Astrocyte (in vitro differentiated cells and primary cell): ENCODE measurements around the gene CDC20. TPM values are rescaled to one million over a fixed set of nuclear protein-coding genes. Genes with fewer than 3 reads are reported as not detected.

Experiments
- DNase-seq: peaks from one replicate; pipeline ENCODE4 v3.0.0-alpha.2; 2010; ENCODE audit warnings: low read depth
- FAIRE-seq: peaks from 2 replicates; lab custom pipeline; 2011; peaks lifted over from hg19 to GRCh38; lab: Jason Lieb, UNC
- H2AFZ ChIP-seq: 2 replicates; pipeline ENCODE4 v1.6.0; 2012; ENCODE audit warnings: low read depth, low read length, inconsistent platforms
- H3K27ac ChIP-seq: 2 replicates; pipeline ENCODE4 v1.5.1; 2011; ENCODE audit warnings: low read depth, low read length, inconsistent platforms
- H3K27me3 ChIP-seq: 2 replicates; pipeline ENCODE4 v1.6.0; 2011; ENCODE audit warnings: low read length, inconsistent platforms; ENCODE audit not compliant: insufficient read depth
- H3K36me3 ChIP-seq: 2 replicates; pipeline ENCODE4 v1.5.1; 2011; ENCODE audit warnings: low read length, inconsistent platforms; ENCODE audit not compliant: insufficient read depth
- H3K4me1 ChIP-seq: 2 replicates; pipeline ENCODE4 v1.5.1; 2011; ENCODE audit warnings: low read length, inconsistent platforms; ENCODE audit not compliant: insufficient read depth
- H3K4me2 ChIP-seq: 2 replicates; pipeline ENCODE4 v1.6.0; 2012; ENCODE audit warnings: low read length, inconsistent platforms
- H3K4me3 ChIP-seq: 2 replicates; pipeline ENCODE4 v1.5.1; 2011; ENCODE audit warnings: low read depth, mild to moderate bottlenecking, low read length, inconsistent platforms; ENCODE audit not compliant: insufficient read depth
- H3K79me2 ChIP-seq: 2 replicates; pipeline ENCODE4 v1.6.0; 2012; ENCODE audit warnings: mild to moderate bottlenecking, low read length, inconsistent platforms; ENCODE audit not compliant: insufficient read depth
- H3K9ac ChIP-seq: 2 replicates; pipeline ENCODE4 v1.6.0; 2012; ENCODE audit warnings: mild to moderate bottlenecking, low read length, inconsistent platforms
- H3K9me3 ChIP-seq: 2 replicates; pipeline ENCODE4 v1.5.1; 2012; ENCODE audit warnings: low read depth, mild to moderate bottlenecking, low read length, inconsistent platforms; ENCODE audit not compliant: insufficient read depth
- H4K20me1 ChIP-seq: 2 replicates; pipeline ENCODE4 v1.6.0; 2012; ENCODE audit warnings: low read length, inconsistent platforms; ENCODE audit not compliant: insufficient read depth
- H3K27ac Mint-ChIP-seq: one replicate; pipeline ENCODE4 v1.8.0; 2021; ENCODE audit warnings: mild to moderate bottlenecking, mixed read lengths; ENCODE audit not compliant: unreplicated experiment
- H3K27me3 Mint-ChIP-seq: one replicate; pipeline ENCODE4 v1.8.0; 2021; ENCODE audit warnings: low read depth, mixed read lengths; ENCODE audit not compliant: unreplicated experiment
- H3K36me3 Mint-ChIP-seq: one replicate; pipeline ENCODE4 v1.8.0; 2021; ENCODE audit warnings: low read depth, mixed read lengths; ENCODE audit not compliant: unreplicated experiment
- H3K4me1 Mint-ChIP-seq: one replicate; pipeline ENCODE4 v1.8.0; 2021; ENCODE audit warnings: low read depth, mixed read lengths; ENCODE audit not compliant: unreplicated experiment
- H3K4me3 Mint-ChIP-seq: one replicate; pipeline ENCODE4 v1.8.0; 2021; ENCODE audit warnings: mild to moderate bottlenecking, moderate library complexity, mixed read lengths; ENCODE audit not compliant: unreplicated experiment
- H3K9me3 Mint-ChIP-seq: one replicate; pipeline ENCODE4 v1.8.0; 2021; ENCODE audit warnings: mild to moderate bottlenecking, mixed read lengths; ENCODE audit not compliant: unreplicated experiment
- EZH2 ChIP-seq: IDR thresholded peaks from 2 replicates; pipeline ENCODE4 v1.6.1; 2012; ENCODE audit warnings: mild to moderate bottlenecking, low read length, inconsistent platforms; ENCODE audit not compliant: insufficient read depth
- total RNA-seq: library from RNA; stranded (reverse); gene quantifications from 2 replicates; pipeline ENCODE4 v1.2.1, GENCODE V29; 2021
- TF ChIP-seq, protein P1 (sequence below): IDR thresholded peaks from 2 replicates; pipeline ENCODE4 v1.5.1; 2011; ENCODE audit warnings: low read depth, mild to moderate bottlenecking, inconsistent platforms, low read length, moderate library complexity; ENCODE audit not compliant: insufficient read depth

CDC20 gene
- total RNA-seq, 1 donor from 2014 or later: 14.5 TPM

DNA sequence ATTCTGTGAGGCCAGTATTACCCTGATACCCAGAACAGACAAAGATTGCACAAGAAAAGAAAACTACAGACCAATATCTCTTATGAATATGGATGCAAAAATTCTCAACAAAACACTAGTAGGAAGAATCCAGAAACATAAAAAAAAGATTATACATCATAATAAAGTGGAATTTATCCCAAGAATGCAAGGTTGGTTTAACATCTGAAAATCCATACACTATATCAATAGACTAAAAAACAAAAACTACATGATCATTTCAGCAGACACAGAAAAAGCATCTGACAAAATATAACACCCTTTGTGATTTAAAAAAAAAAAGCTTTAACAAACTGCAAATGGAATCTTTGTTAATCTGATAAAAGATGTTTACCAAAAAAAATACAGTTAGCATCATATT is 33.4 kb upstream of the CDC20 start:
- no peak overlapping the region for H3K27ac Mint-ChIP-seq
- Histone ChIP-seq H3K4me1 (peaks cover 9% of the 10 kb centered on the region), H4K20me1 (no peaks in the 10 kb centered on the region), H3K27me3 (no peaks in the 10 kb centered on the region), H3K9ac (no peak overlapping the region), H3K79me2 (no peaks in the 10 kb centered on the region), H3K36me3 (no peaks in the 10 kb centered on the region), H3K4me2 (no peak overlapping the region), H3K27ac (no peak overlapping the region), H2AFZ (no peak overlapping the region), H3K9me3 (no peaks in the 10 kb centered on the region), H3K4me3 (no peak overlapping the region)
- peaks cover 6% of the 10 kb centered on the region for H3K36me3 Mint-ChIP-seq
- FAIRE-seq (no peak), DNase-seq (no peak)
- H3K4me3 Mint-ChIP-seq: no peak overlapping the region
- peaks cover 9% of the 10 kb centered on the region for H3K9me3 Mint-ChIP-seq
- peaks cover 2% of the 10 kb centered on the region for H3K27me3 Mint-ChIP-seq
- TF ChIP-seq, protein P1, sequence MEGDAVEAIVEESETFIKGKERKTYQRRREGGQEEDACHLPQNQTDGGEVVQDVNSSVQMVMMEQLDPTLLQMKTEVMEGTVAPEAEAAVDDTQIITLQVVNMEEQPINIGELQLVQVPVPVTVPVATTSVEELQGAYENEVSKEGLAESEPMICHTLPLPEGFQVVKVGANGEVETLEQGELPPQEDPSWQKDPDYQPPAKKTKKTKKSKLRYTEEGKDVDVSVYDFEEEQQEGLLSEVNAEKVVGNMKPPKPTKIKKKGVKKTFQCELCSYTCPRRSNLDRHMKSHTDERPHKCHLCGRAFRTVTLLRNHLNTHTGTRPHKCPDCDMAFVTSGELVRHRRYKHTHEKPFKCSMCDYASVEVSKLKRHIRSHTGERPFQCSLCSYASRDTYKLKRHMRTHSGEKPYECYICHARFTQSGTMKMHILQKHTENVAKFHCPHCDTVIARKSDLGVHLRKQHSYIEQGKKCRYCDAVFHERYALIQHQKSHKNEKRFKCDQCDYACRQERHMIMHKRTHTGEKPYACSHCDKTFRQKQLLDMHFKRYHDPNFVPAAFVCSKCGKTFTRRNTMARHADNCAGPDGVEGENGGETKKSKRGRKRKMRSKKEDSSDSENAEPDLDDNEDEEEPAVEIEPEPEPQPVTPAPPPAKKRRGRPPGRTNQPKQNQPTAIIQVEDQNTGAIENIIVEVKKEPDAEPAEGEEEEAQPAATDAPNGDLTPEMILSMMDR: no peak
- no peak for TF ChIP-seq EZH2
- H3K4me1 Mint-ChIP-seq: peaks cover 9% of the 10 kb centered on the region

DNA sequence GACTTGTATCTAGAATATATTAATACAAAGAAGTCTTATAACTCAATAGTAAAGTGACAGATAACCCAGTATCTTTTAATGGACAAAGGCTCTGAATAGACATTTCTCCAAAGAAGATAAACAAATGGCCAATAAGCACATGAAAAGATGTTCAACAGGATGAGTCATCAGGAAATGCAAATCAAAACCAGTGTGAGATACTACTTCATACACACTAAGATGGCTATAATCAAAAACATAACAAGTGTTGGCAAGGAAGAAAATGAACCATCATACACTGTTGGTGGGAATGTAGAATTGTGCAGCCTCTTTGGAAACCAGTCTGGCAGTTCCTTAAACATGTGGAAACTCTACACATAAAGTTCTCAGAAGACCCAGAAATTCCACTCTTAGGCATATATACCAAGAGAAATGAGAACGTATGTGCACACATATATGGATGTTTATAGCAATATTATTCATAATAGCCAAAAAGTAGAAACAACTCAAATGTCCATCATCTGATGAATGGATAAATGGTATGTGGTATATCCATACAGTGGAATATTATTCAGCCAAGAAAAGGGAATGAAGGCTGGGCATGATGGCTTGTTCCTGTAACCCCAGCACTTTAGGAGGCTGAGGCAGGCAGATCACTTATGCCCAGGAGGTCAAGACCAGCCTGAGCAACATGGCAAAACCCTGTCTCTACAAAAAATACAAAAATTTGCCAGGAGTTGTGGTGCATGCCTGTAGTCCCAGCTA is 31.1 kb upstream of the CDC20 start:
- Mint-ChIP-seq H3K27ac (no peak overlapping the region), H3K4me3 (no peak overlapping the region), H3K9me3 (peaks cover 9% of the 10 kb centered on the region), H3K27me3 (no peaks in the 10 kb centered on the region), H3K4me1 (peaks cover 9% of the 10 kb centered on the region), H3K36me3 (peaks cover 4% of the 10 kb centered on the region)
- Histone ChIP-seq H3K27me3 (no peaks in the 10 kb centered on the region), H2AFZ (no peak overlapping the region), H3K4me2 (no peak overlapping the region), H3K79me2 (no peaks in the 10 kb centered on the region), H3K36me3 (no peaks in the 10 kb centered on the region), H3K9ac (no peak overlapping the region), H3K9me3 (no peaks in the 10 kb centered on the region), H3K27ac (no peak overlapping the region), H3K4me1 (peaks cover 14% of the 10 kb centered on the region), H3K4me3 (no peak overlapping the region), H4K20me1 (no peaks in the 10 kb centered on the region)
- FAIRE-seq (no peak), DNase-seq (no peak)
- TF ChIP-seq EZH2: no peak
- TF ChIP-seq, protein P1: no peak
